Psoas muscle (tissue), 8 donors: ENCODE measurements around the gene PSKH1. TPM values are rescaled to one million over a fixed set of nuclear protein-coding genes. Genes with fewer than 3 reads are reported as not detected.
"Not testable (repeated sequence)": the region's sequence is repeated elsewhere in the genome, so short reads cannot be mapped to it uniquely, and the experiment has no call there.

ENCODE experiments used
- ATAC-seq, 4 donors: fragments of 200-7000 bp; cut with Tn5 transposase; one replicate each; pipeline ENCODE4 v1.9.1; 2020; ENCODE audit warnings: moderate library complexity in 3 of 4, mild to moderate bottlenecking in 2 of 4
- DNase-seq, 2 donors: peaks; one replicate each; pipeline ENCODE4 v3.0.0-alpha.2; 2020
- H3K27ac ChIP-seq: fragments of 200-600 bp; one replicate; pipeline ENCODE4 v1.8.0; 2022
- H3K27me3 ChIP-seq, 3 donors: fragments of 200-600 bp in 1 of 3; one replicate each; pipeline versions ENCODE4 v1.6.1 to v1.8.0; 2013 to 2022; ENCODE audit warnings: low read length in 2 of 3, mild to moderate bottlenecking in 2 of 3, moderate library complexity in 1 of 3; ENCODE audit not compliant: insufficient read depth in 3 of 3
- H3K36me3 ChIP-seq, 2 donors: fragments of 200-600 bp in 1 of 2; one replicate each; pipeline versions ENCODE4 v1.6.1 to v1.8.0; 2013 to 2022; ENCODE audit warnings: low read depth in 1 of 2, mild to moderate bottlenecking in 1 of 2, moderate library complexity in 1 of 2; ENCODE audit not compliant: insufficient read depth in 1 of 2
- H3K4me1 ChIP-seq: fragments of 200-600 bp; one replicate; pipeline ENCODE4 v1.8.0; 2022
- H3K4me3 ChIP-seq: fragments of 200-600 bp; one replicate; pipeline ENCODE4 v1.8.0; 2022; ENCODE audit warnings: mild to moderate bottlenecking
- H3K9me3 ChIP-seq: fragments of 200-600 bp; one replicate; pipeline ENCODE4 v1.8.0; 2022
- WGBS, 3 donors: extraction: QIAGEN DNeasy Blood & Tissue Kit; methylation state at CpG; one replicate each; pipeline versions ENCODE4 v1.1.6 to v1.1.7; 2013; 5-methylcytosine and 5-hydroxymethylcytosine counted together
- intact Hi-C, 2 donors: fragments of 100-400 bp; cut with DNase I; formaldehyde crosslinking; loops; one replicate each; pipeline versions ENCODE4 v1.11.0 to v1.14.2; 2022
- polyA plus RNA-seq, 3 donors: library from polyadenylated mRNA; stranded (reverse); fragments of 200-250 nt; gene quantifications; one replicate each; pipeline ENCODE4 v1.2.3, GENCODE V29; 2013
- total RNA-seq, 4 donors: library from RNA; stranded (reverse); fragmentation: NEBNext Ultra II Directional in 2 of 4; extraction: Animal tissue kit (Norgen Biotek cat#: 25700) in 2 of 4; gene quantifications; one replicate each; pipeline versions ENCODE4 v1.2.1 to v1.2.4, GENCODE V29; 2021 to 2023
- TF ChIP-seq, protein P1 (sequence below): fragments of 200-600 bp; IDR thresholded peaks from one replicate; pipeline ENCODE4 v1.8.0; 2022; ENCODE audit warnings: antibody characterized with exemption
- donor health status: healthy with polysubstance abuse.
- donor health status: DM: no; HTN: no; CAD: no; lungs with moderate emphysema.
- donor health status: Bipolar disorder and iron deficiency.
- donor health status: healthy.
- donor health status: DM: yes; HTN: yes; CAD: no.
- donor health status: DM: no; HTN: no; CAD: no.
- donor health status: DM: no; HTN: no; CAD: no.
- donor health status: DM: yes; HTN: yes; CAD: no.

Gene PSKH1
- total and polyA plus RNA-seq, 7 donors: 9.6 to 18.8 (median 15.6) TPM

DNA sequence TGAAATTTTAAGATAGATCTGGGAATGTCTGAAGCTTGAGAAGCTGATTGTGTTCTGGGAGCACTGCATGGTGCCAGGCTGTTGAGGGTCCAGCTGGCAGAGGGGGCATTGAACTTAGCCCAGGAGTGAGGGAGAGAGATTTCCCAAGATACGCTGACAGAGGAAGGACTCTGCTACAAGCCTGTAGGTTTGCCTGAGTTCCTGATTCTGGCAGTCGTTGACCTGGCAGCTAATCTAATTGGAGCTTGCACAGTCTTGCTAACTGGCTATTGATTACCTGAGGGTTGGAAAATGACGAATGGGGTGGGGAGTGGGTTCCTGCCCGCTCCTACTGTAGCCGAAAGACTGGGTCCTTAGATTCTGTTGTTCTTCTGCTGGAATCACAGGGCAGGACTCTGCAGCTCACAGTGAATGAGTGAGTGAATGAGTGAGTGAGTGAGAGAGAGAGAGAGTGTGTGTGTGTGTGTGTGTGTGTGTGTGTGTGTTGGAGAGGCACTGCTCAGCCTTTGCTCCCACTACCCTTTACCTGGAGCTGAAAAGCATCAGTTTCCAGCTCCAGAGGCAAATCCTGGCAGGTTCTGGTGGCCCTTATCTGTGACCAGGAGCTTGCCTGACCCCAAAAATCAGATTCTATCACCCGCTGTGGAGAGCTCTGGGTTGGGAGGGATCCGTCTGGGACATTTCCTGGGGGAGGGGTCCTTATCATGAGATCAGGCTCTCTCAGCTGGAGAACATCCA is 21.9 kb downstream of the PSKH1 start:
- H3K4me1 ChIP-seq: peaks cover 53% of the 10 kb centered on the region

DNA sequence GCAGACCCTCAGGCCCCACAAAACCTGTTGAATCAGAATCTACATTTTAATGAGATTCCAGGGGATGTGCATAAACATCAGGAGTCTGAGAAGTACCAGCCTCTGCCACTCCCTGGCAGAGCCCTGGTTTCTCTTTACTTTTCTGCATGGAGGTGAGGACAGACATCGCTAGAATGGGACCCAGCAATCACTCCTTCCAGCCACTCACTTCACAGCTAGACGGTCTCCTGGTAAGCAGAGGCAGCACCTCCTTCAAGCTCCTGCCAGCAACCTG is 22.4 kb downstream of the PSKH1 start:
- H3K27me3 ChIP-seq, DNase-seq, ATAC-seq, intact Hi-C loops, H3K9me3 ChIP-seq, H3K4me3 ChIP-seq: not testable (repeated sequence)
- peaks cover 0 to 15% of the 10 kb centered on the region in 2 donors for H3K36me3 ChIP-seq
- H3K4me1 ChIP-seq: peaks cover 58% of the 10 kb centered on the region
- 47 to 67% (median 55%) methylated on average over 1 to 2 of the region's 2 CpGs for WGBS, 3 donors
- H3K27ac ChIP-seq: peak overlapping the region; percentile 91

More for the DNA sequence above, 21.9 kb downstream of the PSKH1 start:
- WGBS, 3 donors: 58 to 78% (median 61%) methylated on average over 7 of the region's 7 CpGs
- Histone ChIP-seq H3K27ac (peak overlapping the region; percentile 91), H3K9me3 (no peaks in the 10 kb centered on the region), H3K4me3 (no peak overlapping the region), H3K36me3 (peaks cover 0 to 19% of the 10 kb centered on the region in 2 donors), H3K27me3 (no peaks in the 10 kb centered on the region)
- no peak for DNase-seq
- TF ChIP-seq, protein P1, sequence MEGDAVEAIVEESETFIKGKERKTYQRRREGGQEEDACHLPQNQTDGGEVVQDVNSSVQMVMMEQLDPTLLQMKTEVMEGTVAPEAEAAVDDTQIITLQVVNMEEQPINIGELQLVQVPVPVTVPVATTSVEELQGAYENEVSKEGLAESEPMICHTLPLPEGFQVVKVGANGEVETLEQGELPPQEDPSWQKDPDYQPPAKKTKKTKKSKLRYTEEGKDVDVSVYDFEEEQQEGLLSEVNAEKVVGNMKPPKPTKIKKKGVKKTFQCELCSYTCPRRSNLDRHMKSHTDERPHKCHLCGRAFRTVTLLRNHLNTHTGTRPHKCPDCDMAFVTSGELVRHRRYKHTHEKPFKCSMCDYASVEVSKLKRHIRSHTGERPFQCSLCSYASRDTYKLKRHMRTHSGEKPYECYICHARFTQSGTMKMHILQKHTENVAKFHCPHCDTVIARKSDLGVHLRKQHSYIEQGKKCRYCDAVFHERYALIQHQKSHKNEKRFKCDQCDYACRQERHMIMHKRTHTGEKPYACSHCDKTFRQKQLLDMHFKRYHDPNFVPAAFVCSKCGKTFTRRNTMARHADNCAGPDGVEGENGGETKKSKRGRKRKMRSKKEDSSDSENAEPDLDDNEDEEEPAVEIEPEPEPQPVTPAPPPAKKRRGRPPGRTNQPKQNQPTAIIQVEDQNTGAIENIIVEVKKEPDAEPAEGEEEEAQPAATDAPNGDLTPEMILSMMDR: no peak
- ATAC-seq: no peak
- intact Hi-C loops: no loop called here

DNA sequence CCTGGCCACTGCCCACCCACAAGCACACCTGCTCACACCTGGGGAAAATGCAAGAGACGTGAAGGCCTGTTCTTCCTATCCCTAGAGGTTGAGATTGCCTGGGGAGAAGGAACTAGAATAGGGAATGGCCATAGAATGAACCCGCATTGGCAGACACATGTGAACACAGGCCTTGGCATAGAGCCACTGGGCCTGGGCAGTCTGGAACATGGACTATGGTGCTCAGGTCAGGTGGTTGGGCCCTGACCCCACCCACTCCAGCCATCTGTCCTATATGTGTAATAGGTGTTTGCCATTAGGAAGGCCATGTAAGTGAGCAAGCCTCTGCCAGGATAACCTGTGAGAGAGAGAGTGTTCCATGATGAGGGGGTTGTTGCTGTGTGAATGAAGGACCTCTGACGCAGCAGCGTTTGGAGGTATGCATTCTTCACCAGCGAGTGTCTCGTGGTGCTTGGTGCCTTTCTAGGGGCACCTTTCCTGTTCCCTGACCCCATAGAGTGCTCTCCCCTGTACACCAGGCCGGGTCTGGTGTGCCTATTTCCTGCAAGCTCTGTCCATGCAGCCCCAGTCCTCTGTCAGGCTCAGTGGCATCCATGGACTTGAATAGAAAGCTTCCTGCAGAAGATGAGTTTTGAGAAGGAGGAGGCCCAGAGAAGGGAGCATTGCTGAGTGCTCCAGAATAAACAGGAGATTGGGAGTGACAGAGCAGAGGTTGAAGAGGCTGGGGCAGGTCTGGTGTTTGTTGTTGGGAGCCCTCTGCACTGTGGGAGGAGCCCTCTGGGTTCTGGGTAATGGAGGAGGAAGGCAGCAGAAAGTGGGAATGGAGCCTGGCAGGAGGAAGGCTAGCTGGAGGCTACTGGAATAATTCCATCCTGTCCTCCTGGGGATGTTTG is 23.0 kb downstream of the PSKH1 start:
- TF ChIP-seq, protein P1: no peak
- no peaks in the 10 kb centered on the region for H3K9me3 ChIP-seq
- ATAC-seq: peak in 3 of 4 donors; percentile 7 to 29 (median 23)
- H3K4me3 ChIP-seq: no peak overlapping the region
- peak overlapping the region; percentile 91 for H3K27ac ChIP-seq
- H3K36me3 ChIP-seq: peaks cover 0 to 9% of the 10 kb centered on the region in 2 donors
- 52 to 64% (median 62%) methylated on average over 7 of the region's 7 CpGs for WGBS, 3 donors
- H3K27me3 ChIP-seq: no peaks in the 10 kb centered on the region
- DNase-seq: no peak
- H3K4me1 ChIP-seq: peaks cover 64% of the 10 kb centered on the region
- intact Hi-C loops: no loop called here

DNA sequence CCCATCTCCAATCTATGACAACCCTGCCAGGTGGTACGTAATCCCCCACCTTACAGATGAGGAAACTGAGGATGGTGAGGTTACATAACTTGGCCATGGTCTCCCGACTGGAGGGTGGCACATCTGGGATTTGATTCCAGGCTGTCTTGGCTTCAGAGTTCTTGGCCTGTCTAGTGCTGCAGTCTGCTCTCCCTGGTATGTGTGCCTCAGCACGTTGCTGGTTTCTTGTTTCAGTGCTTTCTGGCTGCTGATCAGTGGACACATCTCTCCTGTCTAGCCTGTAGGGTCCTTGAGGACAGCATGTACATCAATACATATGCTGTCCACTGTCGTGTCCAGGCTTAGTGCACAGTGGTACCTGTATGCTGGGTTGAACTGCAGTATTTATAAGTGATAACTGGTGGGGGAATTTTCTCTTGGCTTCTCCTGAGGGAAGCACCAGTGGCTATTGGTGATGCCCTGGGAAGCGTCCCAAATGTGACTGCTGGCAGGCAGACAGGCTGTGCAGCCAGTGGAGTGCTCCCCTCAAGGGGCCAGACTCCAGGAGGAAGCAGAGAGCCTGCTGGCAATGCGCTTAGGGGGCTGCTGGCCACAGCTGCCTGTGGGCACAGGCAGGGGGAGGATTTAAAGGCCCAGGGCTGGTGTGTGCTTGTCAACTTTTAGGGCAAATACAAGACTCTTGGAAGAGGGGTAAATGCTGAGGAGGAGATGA is 24.2 kb downstream of the PSKH1 start:
- H3K9me3 ChIP-seq: no peaks in the 10 kb centered on the region

More for the DNA sequence above, 24.2 kb downstream of the PSKH1 start:
- 15 to 27% (median 23%) methylated on average over 6 of the region's 6 CpGs for WGBS, 3 donors
- peak overlapping the region; percentile 15 for H3K4me3 ChIP-seq
- intact Hi-C loops: no loop called here
- no peaks in the 10 kb centered on the region for H3K27me3 ChIP-seq
- TF ChIP-seq, protein P1: no peak
- no peaks in the 10 kb centered on the region for H3K36me3 ChIP-seq
- peaks cover 72% of the 10 kb centered on the region for H3K4me1 ChIP-seq
- ATAC-seq (peak; percentile 71 to 84 (median 78)), DNase-seq (peak in 1 of 2 donors; percentile 72)
- peak overlapping the region; percentile 91 for H3K27ac ChIP-seq
